IPS-18a (cell line): ENCODE measurements around the gene CAP2.
"Not testable (repeated sequence)": the region's sequence is repeated elsewhere in the genome, so short reads cannot be mapped to it uniquely, and the experiment has no call there.

Source experiments
- H3K27ac ChIP-seq: one replicate; pipeline ENCODE4 v1.5.1; 2013; ENCODE audit warnings: low read length
- H3K27me3 ChIP-seq: one replicate; pipeline ENCODE4 v1.6.1; 2013; ENCODE audit warnings: mild to moderate bottlenecking, low read length; ENCODE audit not compliant: control insufficient read depth, insufficient read depth
- H3K36me3 ChIP-seq: one replicate; pipeline ENCODE4 v1.6.1; 2013; ENCODE audit warnings: low read depth, low read length; ENCODE audit not compliant: control insufficient read depth
- H3K4me1 ChIP-seq: one replicate; pipeline ENCODE4 v1.6.1; 2013; ENCODE audit warnings: low read depth, low read length; ENCODE audit not compliant: control insufficient read depth
- H3K4me3 ChIP-seq: one replicate; pipeline ENCODE4 v1.5.1; 2013; ENCODE audit warnings: low read length
- H3K9ac ChIP-seq: one replicate; pipeline ENCODE4 v1.6.1; 2013; ENCODE audit warnings: mild to moderate bottlenecking, low read length, moderate library complexity
- H3K9me3 ChIP-seq: one replicate; pipeline ENCODE4 v1.6.1; 2013; ENCODE audit warnings: low read depth, low read length; ENCODE audit not compliant: control insufficient read depth

The CAP2 gene

DNA sequence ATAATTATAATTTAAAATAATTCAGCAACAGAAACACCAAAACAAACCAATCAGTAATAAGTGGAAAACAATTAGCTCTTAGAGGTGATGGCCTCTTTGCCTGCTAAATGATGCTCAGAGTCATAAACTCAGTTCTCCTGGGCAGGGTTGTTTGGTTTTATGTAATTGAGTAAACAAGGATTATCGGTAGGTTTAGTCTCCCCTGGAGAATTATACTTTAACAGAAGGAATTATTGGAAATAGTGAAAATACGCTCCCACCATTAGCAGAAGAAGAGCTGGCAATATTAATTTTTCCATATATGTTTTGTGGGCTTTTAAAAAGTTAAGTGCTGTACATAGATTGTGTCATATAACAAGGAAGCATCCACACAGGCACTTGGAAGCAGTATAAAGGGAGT, 27.0 kb downstream of the CAP2 start:
- H3K4me3 ChIP-seq: no peak overlapping the region
- H3K27ac ChIP-seq: no peak overlapping the region

DNA sequence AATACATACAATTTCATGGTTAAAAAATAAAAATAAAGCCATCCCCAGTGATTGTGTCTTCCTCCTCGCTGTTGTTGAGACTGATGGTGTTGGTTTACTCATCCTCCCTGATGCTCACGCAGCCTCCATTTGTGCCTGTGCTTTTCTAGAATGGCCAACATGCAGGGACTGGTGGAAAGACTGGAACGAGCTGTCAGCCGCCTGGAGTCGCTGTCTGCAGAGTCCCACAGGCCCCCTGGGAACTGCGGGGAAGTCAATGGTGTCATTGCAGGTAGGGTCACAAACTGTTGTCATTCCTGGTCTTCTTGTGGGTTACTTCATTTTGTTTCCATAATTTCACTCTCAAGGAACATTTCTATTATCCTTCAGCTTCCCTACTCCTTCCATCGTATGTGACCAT, 28.0 kb downstream of the CAP2 start:
- H3K4me1 ChIP-seq: peaks cover 9% of the 10 kb centered on the region
- no peak overlapping the region for H3K9ac ChIP-seq

More for the DNA sequence above, 27.0 kb downstream of the CAP2 start:
- no peaks in the 10 kb centered on the region for H3K27me3 ChIP-seq
- H3K36me3 ChIP-seq: no peaks in the 10 kb centered on the region
- no peak overlapping the region for H3K9ac ChIP-seq
- H3K4me1 ChIP-seq: peaks cover 9% of the 10 kb centered on the region
- no peaks in the 10 kb centered on the region for H3K9me3 ChIP-seq

DNA sequence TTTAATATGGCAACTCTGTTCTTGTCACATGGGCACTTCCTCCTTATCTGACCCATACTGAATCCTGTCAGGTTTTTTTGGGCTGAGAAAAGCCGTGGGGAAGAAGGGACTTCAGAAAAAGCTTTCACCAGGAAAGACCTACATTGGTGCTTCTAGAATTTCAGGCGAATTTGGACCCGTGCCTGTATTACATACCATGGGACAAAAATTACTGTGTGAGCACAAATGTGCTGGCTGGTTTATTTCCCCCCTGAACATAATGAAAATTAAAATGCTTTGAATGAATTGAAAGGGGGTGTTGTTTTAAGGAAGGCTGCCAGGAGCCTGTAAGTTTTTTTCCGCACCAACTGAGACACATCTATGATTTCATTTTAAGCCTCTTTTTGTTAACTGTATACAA, 29.6 kb downstream of the CAP2 start:
- Histone ChIP-seq H3K27ac (no peak overlapping the region), H3K27me3 (no peaks in the 10 kb centered on the region), H3K4me3 (no peak overlapping the region), H3K4me1 (peaks cover 3% of the 10 kb centered on the region), H3K9me3 (no peaks in the 10 kb centered on the region), H3K9ac (no peak overlapping the region), H3K36me3 (no peaks in the 10 kb centered on the region)

More for the DNA sequence above, 28.0 kb downstream of the CAP2 start:
- Histone ChIP-seq H3K4me3 (no peak overlapping the region), H3K9me3 (no peaks in the 10 kb centered on the region), H3K27ac (no peak overlapping the region), H3K36me3 (no peaks in the 10 kb centered on the region), H3K27me3 (no peaks in the 10 kb centered on the region)

DNA sequence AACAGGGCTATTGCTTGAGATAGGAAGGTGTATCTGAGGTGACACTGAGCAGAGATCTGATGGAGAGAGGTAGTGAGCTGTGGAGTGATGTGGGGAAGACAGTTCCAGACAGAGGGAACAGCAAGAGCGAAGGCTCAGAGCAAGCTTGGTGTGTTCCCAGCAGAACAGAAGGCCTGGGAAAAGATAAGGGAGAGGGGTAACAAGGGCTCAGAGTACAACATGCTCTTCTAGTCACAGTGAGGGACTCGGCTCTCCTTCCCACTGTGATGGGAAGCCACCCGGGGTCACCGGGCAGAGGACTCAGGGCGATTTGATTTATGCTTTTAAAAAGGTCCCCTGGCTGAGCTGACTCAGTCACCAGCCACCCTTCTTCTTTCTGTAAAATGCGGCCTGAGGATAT, 33.7 kb downstream of the CAP2 start:
- Histone ChIP-seq H3K27ac (no peak overlapping the region), H3K4me3 (no peak overlapping the region), H3K27me3 (no peaks in the 10 kb centered on the region), H3K4me1 (peaks cover 7% of the 10 kb centered on the region), H3K9me3 (no peaks in the 10 kb centered on the region), H3K36me3 (peaks cover 10% of the 10 kb centered on the region), H3K9ac (no peak overlapping the region)

DNA sequence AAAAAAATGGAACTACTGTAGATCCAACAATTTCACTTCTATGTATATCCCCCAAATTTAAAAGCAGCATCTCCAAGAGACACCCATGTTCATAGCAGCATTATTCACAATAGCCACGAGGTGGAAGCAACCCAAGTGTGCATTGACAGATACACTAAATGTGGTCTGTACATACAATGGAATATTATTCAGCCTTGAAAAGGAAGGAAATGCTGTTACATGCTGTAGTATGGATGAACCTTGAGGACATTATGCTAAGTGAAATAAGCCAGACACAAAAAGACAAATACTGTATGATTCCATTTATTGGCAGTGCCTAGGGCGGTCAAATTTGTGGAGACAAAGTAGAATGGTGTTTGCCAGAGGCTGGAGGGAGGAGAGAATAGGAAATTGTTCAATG, 34.2 kb downstream of the CAP2 start:
- Histone ChIP-seq H3K36me3 (peaks cover 10% of the 10 kb centered on the region), H3K9ac (no peak overlapping the region), H3K9me3 (no peaks in the 10 kb centered on the region), H3K4me3 (no peak overlapping the region), H3K4me1 (peaks cover 7% of the 10 kb centered on the region), H3K27me3 (no peaks in the 10 kb centered on the region), H3K27ac (no peak overlapping the region)

DNA sequence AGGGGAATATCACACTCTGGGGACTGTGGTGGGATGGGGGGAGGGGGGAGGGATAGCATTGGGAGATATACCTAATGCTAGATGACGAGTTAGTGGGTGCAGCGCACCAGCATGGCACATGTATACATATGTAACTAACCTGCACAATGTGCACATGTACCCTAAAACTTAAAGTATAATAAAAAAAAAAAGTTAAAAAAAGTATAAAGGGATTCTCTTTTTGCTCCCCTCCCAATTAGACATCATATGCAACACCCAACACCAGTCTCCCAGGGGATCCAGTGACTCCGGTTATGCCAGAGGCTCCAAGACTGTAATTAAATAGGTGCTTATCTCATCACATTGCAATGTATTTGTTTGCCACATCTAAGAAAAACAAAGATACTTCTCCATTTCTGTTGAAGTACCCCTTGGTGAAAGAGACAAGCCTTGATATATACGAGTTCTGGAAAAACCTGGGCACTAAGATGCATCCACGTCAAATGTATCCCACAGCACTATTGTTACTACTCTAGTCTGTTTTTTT, 35.3 kb downstream of the CAP2 start:
- H3K4me3 ChIP-seq, H3K9ac ChIP-seq, H3K27ac ChIP-seq, H3K9me3 ChIP-seq, H3K4me1 ChIP-seq, H3K27me3 ChIP-seq: not testable (repeated sequence)
- H3K36me3 ChIP-seq: peaks cover 10% of the 10 kb centered on the region

DNA sequence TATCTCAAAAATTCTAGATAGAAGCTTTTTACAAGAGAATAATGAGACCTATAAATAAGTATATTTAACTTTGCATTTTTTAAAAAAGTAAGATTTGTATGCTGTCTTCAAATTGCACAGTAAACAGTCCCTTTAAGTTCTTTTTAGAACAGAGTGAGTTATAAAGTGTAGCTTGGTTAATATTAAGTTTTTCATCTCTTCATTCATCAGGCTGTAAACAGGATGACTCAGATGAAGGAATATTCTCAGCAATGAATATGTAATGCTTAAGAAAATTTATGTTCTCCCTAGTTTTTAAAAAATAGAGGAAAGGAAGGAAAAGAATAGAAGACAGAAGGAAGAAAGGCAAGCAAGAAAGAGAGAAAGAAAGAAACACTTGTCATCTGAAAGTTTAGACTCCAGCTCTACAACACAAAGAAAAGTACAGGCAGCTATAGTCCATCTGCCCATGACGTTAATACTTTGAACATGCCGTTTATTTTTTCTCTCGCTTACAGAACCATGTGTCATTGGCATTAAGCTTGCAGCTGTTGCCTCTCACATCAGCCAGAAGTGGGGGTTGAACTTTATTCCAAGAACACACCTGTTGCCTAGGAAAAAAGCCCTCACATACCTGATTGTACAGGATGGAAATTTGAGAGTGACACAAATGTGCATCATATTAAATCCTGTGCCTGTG, 36.1 kb downstream of the CAP2 start:
- H3K9ac ChIP-seq: no peak overlapping the region
- peaks cover 7% of the 10 kb centered on the region for H3K4me1 ChIP-seq
- peaks cover 10% of the 10 kb centered on the region for H3K36me3 ChIP-seq
- H3K9me3 ChIP-seq: no peaks in the 10 kb centered on the region
- H3K4me3 ChIP-seq: no peak overlapping the region
- H3K27ac ChIP-seq: no peak overlapping the region
- H3K27me3 ChIP-seq: no peaks in the 10 kb centered on the region

DNA sequence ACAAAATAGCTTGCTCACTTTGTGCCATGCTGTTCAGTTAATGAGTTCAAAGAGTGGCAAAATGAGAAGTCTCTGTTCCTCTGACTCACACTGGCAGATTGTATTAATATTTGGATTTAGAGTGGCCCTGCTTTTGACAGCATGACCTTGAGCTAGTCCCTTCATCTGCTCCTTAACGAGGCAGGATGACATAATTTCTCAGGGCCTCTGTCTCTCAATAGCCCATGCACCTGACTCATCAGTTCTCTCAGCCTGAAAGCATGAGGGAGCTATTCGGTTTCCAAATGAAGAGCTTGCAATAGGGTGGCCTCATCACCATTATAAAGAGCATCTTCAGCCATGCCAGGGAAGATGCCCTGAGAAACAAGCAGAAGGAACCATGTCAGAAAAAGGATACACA, 38.2 kb downstream of the CAP2 start:
- Histone ChIP-seq H3K27ac (no peak overlapping the region), H3K9me3 (no peaks in the 10 kb centered on the region), H3K27me3 (no peaks in the 10 kb centered on the region), H3K36me3 (peaks cover 10% of the 10 kb centered on the region), H3K4me3 (no peak overlapping the region), H3K9ac (no peak overlapping the region), H3K4me1 (peaks cover 7% of the 10 kb centered on the region)

DNA sequence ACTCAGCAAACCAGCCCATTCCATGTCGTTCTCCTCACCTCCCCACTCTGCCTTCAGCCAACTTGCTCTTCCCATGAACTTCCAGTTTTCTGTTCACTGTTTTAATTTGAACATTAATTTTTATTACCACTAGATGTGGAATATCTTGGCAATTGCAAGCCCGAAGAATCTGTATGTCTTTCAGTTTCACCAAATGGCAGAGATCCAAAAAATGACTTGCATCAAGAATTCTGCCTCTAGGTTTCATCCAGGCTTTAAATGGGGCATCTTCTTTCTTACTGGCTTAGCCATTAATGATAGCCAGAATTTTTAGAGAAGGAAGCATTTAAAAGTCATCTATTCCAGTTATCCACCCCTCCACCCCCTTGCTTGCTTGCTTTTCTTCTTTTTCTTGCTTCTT, 39.0 kb downstream of the CAP2 start:
- no peak overlapping the region for H3K27ac ChIP-seq
- H3K4me3 ChIP-seq: no peak overlapping the region
- H3K9me3 ChIP-seq: no peaks in the 10 kb centered on the region
- H3K9ac ChIP-seq: no peak overlapping the region
- peaks cover 10% of the 10 kb centered on the region for H3K36me3 ChIP-seq
- H3K27me3 ChIP-seq: no peaks in the 10 kb centered on the region
- H3K4me1 ChIP-seq: peaks cover 7% of the 10 kb centered on the region

DNA sequence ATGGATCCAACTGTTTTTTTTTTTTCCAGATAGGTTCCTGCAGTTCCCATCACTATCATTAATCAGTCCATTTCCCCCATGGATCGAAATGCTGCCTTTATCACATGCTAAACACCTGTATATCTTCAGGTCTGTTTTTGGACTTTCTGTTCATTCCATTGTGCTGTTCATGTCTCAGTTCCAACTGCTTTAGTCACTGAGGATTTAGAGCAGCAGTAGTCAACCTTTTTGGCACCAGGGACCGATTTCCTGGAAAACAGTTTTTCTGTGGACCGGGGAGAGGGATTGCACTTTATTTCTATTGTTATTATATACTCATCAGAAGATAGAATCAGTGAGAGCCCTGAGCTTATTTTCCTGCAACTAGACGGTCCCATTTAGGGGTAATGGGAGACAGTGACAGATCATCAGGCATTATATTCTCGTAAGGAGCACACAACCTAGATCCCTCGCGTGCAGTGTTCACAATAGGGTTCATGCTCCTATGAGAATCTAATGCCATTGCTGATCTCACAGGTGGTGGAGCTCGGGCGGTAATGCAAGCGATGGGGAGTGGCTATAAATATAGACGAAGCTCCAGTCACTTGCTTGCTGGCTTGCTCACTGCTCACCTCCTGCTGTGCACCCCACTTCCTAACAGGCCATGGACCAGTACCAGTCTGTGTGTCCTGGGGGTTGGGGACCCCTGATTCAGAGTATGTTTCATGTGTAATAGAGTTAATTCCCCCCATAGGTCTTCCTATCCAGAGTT, 46.0 kb downstream of the CAP2 start:
- Histone ChIP-seq H3K4me1 (no peaks in the 10 kb centered on the region), H3K27ac (no peak overlapping the region), H3K36me3 (no peaks in the 10 kb centered on the region), H3K9me3 (no peaks in the 10 kb centered on the region), H3K27me3 (no peaks in the 10 kb centered on the region), H3K9ac (no peak overlapping the region), H3K4me3 (no peak overlapping the region)

DNA sequence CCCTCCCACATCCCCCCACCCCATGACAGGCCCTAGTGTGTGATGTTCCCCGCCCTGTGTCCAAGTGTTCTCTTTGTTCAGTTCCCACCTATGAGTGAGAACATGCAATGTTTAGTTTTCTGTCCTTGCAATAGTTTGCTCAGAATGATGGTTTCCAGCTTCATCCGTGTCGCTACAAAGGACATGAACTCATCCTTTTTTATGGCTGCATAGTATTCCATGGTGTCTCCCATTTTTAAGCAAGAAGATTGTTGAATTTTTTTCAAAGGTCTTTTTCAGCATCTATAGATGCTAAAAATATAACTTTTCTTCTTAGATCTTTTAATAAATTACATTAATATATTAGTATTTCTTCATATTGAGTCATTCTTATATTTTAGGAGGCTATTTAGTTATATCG, 47.4 kb downstream of the CAP2 start:
- H3K9ac ChIP-seq, H3K27ac ChIP-seq, H3K27me3 ChIP-seq, H3K9me3 ChIP-seq, H3K4me1 ChIP-seq, H3K4me3 ChIP-seq, H3K36me3 ChIP-seq: not testable (repeated sequence)

DNA sequence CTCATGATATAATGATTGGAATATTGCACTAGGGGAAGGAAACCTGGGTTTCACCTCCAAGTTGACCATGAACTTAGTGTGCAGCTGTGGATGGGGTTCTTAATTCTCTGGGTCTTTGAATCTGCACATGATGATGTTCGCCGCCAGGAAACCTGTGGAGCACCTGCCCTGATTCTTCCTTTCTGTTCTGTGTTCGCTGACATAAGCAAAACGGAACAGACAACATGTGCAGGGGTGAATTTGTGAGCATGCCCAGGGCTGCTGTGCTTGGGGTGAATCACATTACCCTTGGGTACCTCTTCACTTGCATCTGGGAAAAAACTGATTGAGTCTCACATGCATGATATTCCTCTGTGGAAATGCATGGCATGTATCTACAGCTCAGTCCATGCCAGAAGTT, 48.8 kb downstream of the CAP2 start:
- H3K27ac ChIP-seq: no peak overlapping the region
- H3K36me3 ChIP-seq: no peaks in the 10 kb centered on the region
- no peak overlapping the region for H3K9ac ChIP-seq
- H3K4me3 ChIP-seq: no peak overlapping the region
- no peaks in the 10 kb centered on the region for H3K27me3 ChIP-seq
- H3K4me1 ChIP-seq: no peaks in the 10 kb centered on the region
- no peaks in the 10 kb centered on the region for H3K9me3 ChIP-seq
